Lung (tissue), 12 donors: Measurements from ENCODE around the gene GRK4. TPM values are rescaled to one million over a fixed set of nuclear protein-coding genes. Genes with fewer than 3 reads are reported as not detected.
"Not testable (repeated sequence)": the region's sequence is repeated elsewhere in the genome, so short reads cannot be mapped to it uniquely, and the experiment has no call there.

ENCODE experiments used
- ATAC-seq: fragments of 200-7000 bp; cut with Tn5 transposase; one replicate; pipeline ENCODE4 v1.9.1; 2020; ENCODE audit warnings: moderate number of reproducible peaks; ENCODE audit not compliant: insufficient read depth, low FRiP score
- DNase-seq, 3 donors: peaks; one replicate each; pipeline ENCODE4 v3.0.0-alpha.2; 2013 to 2017
- H3K27ac ChIP-seq, 2 donors: one replicate each; pipeline ENCODE4 v1.5.1; 2013; ENCODE audit warnings: mild to moderate bottlenecking in 2 of 2, moderate library complexity in 2 of 2, control low read depth in 1 of 2, inconsistent platforms in 1 of 2, low read depth in 1 of 2, low read length in 1 of 2
- H3K27me3 ChIP-seq, 3 donors: one replicate each; pipeline ENCODE4 v1.5.1; 2013; ENCODE audit warnings: low read length in 2 of 3; ENCODE audit not compliant: control insufficient read depth in 3 of 3, insufficient read depth in 3 of 3
- H3K36me3 ChIP-seq, 4 donors: one replicate each; pipeline ENCODE4 v1.5.1; 2013; ENCODE audit warnings: low read length in 4 of 4, mild to moderate bottlenecking in 1 of 4, moderate library complexity in 1 of 4; ENCODE audit not compliant: control insufficient read depth in 4 of 4, insufficient read depth in 4 of 4
- H3K4me1 ChIP-seq, 5 donors: one replicate each; pipeline ENCODE4 v1.5.1; 2013; ENCODE audit warnings: low read length in 5 of 5, mild to moderate bottlenecking in 2 of 5, moderate library complexity in 1 of 5; ENCODE audit not compliant: control insufficient read depth in 5 of 5, insufficient read depth in 5 of 5
- H3K4me3 ChIP-seq: one replicate; pipeline ENCODE4 v1.5.1; 2013; ENCODE audit warnings: mild to moderate bottlenecking, control low read depth, moderate library complexity
- H3K9ac ChIP-seq, 2 donors: one replicate each; pipeline ENCODE4 v1.5.1; 2013; ENCODE audit warnings: low read length in 2 of 2, control low read depth in 1 of 2; ENCODE audit not compliant: insufficient read depth in 1 of 2
- H3K9me3 ChIP-seq, 4 donors: one replicate each; pipeline ENCODE4 v1.5.1; 2013; ENCODE audit warnings: low read length in 3 of 4, mild to moderate bottlenecking in 1 of 4, moderate library complexity in 1 of 4; ENCODE audit not compliant: control insufficient read depth in 4 of 4, insufficient read depth in 3 of 4
- WGBS, 2 donors: extraction: QIAGEN DNeasy Blood & Tissue Kit; methylation state at CpG; one replicate each; pipeline ENCODE4 v1.1.7; 2013; 5-methylcytosine and 5-hydroxymethylcytosine counted together
- polyA plus RNA-seq, 2 donors: library from polyadenylated mRNA; stranded (reverse); fragments of 200-250 nt; gene quantifications; one replicate each; pipeline ENCODE4 v1.2.1, GENCODE V29; 2013
- total RNA-seq, 2 donors: library from RNA; depleted of rRNA in 1 of 2; stranded (reverse); fragments of >200 nt in 1 of 2; gene quantifications; one replicate each; pipeline ENCODE4 v1.2.1, GENCODE V29; 2014 to 2021
- TF ChIP-seq, protein P1 (sequence below): IDR thresholded peaks from 2 replicates; pipeline ENCODE4 v1.5.1; 2012; ENCODE audit warnings: mild to moderate bottlenecking; ENCODE audit errors: control extremely low read depth, extremely low read depth
- donor health status: control.
- donor health status: control.
- donor health status: Bipolar disorder and iron deficiency.
- donor health status: healthy.
- donor health status: DM: yes; HTN: yes; CAD: no.

The GRK4 gene
- total and polyA plus RNA-seq, 4 donors = 1.8 to 6.7 (median 3.2) TPM

GRCh38 chr4:2954358-2955185, 8.8 kb upstream of the GRK4 start:
- peaks cover 31 to 56% (median 39%) of the 10 kb centered on the region in 4 donors for H3K36me3 ChIP-seq
- TF ChIP-seq, protein P1, sequence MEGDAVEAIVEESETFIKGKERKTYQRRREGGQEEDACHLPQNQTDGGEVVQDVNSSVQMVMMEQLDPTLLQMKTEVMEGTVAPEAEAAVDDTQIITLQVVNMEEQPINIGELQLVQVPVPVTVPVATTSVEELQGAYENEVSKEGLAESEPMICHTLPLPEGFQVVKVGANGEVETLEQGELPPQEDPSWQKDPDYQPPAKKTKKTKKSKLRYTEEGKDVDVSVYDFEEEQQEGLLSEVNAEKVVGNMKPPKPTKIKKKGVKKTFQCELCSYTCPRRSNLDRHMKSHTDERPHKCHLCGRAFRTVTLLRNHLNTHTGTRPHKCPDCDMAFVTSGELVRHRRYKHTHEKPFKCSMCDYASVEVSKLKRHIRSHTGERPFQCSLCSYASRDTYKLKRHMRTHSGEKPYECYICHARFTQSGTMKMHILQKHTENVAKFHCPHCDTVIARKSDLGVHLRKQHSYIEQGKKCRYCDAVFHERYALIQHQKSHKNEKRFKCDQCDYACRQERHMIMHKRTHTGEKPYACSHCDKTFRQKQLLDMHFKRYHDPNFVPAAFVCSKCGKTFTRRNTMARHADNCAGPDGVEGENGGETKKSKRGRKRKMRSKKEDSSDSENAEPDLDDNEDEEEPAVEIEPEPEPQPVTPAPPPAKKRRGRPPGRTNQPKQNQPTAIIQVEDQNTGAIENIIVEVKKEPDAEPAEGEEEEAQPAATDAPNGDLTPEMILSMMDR = no peak
- H3K27ac ChIP-seq = peak overlapping the region in 1 of 2 donors; percentile 16
- no peak for DNase-seq
- no peaks in the 10 kb centered on the region for H3K27me3 ChIP-seq
- H3K4me3 ChIP-seq = no peak overlapping the region
- H3K9ac ChIP-seq = no peak overlapping the region
- no peaks in the 10 kb centered on the region for H3K9me3 ChIP-seq
- 81 to 84% methylated on average over 33 of the region's 33 CpGs for WGBS, 2 donors
- no peaks in the 10 kb centered on the region for H3K4me1 ChIP-seq
- no peak for ATAC-seq

DNA sequence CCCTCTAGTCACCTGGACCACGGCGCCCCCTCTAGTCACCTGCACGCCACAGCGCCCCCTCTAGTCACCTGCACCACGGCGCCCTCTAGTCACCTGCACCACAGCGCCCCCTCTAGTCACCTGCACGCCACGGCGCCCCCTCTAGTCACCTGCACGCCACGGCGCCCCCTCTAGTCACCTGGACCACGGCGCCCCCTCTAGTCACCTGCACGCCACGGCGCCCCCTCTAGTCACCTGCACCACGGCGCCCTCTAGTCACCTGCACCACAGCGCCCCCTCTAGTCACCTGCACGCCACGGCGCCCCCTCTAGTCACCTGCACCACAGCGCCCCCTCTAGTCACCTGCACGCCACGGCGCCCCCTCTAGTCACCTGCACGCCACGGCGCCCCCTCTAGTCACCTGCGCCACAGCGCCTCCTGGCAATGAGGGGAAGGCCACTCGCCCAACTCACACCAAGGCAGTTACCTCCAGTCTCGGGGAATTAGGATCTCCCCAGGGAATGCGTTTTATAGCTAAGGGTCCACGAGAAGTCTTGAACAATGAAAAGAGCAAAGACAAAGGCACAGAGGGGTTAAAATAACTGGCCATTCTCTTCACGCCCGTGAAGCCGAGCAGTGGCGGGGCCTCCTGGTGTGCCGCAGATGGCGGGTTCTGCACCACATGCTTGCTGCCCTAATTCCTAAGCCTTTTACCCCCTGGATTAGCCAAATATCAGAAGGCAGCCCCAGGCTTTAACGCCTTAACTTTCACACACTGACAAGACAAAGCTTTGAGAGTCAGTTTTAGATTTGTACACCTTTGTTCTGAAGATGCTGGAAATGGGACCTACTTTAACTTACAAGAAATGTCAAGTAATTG, 8.0 kb upstream of the GRK4 start:
- DNase-seq, H3K9me3 ChIP-seq, H3K27me3 ChIP-seq, H3K9ac ChIP-seq, H3K4me1 ChIP-seq, H3K27ac ChIP-seq, H3K4me3 ChIP-seq, ATAC-seq: not testable (repeated sequence)
- WGBS, 2 donors = 96 to 97% methylated on average over 35 to 44 of the region's 44 CpGs
- H3K36me3 ChIP-seq = peaks cover 23 to 48% (median 32%) of the 10 kb centered on the region in 4 donors

- no peak overlapping the region for H3K27ac ChIP-seq
- TF ChIP-seq, protein P1 = no peak
Observed at GRCh38 chr4:2958446-2958845, 4.9 kb upstream of the GRK4 start.

DNA sequence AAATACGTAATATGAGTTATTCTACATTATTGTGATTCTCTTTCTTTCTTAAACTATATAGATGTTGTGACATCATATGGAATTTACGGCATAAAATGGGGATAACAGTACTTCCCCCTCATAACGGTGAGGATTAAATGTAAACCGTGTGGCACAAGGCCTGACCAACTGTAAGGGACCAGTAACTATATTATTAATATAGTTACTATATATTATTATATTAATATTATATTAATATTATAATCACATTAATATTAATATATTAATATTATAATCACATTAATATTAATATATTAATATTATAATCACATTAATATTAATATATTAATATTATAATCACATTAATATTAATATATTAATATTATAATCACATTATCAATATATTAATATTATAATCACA, 2.9 kb upstream of the GRK4 start:
- H3K4me1 ChIP-seq = peaks cover 0 to 28% (median 11%) of the 10 kb centered on the region in 5 donors
- not testable (repeated sequence) for H3K4me3 ChIP-seq

More at GRCh38 chr4:2958446-2958845, 4.9 kb upstream of the GRK4 start:
- Histone ChIP-seq H3K4me1 (peaks cover 0 to 15% (median 8%) of the 10 kb centered on the region in 5 donors), H3K9me3 (no peaks in the 10 kb centered on the region), H3K36me3 (peaks cover 13 to 30% (median 21%) of the 10 kb centered on the region in 4 donors), H3K9ac (no peak overlapping the region), H3K27me3 (no peaks in the 10 kb centered on the region), H3K4me3 (no peak overlapping the region)
- DNase-seq = peak in 2 of 3 donors; percentile 23 to 27
- WGBS, 2 donors = 61 to 75% methylated on average over 9 of the region's 9 CpGs
- no peak for ATAC-seq

More for the DNA sequence above, 2.9 kb upstream of the GRK4 start:
- not testable (repeated sequence) for ATAC-seq, H3K27ac ChIP-seq, DNase-seq, H3K9ac ChIP-seq, H3K27me3 ChIP-seq, H3K9me3 ChIP-seq
- H3K36me3 ChIP-seq = peaks cover 12 to 18% (median 15%) of the 10 kb centered on the region in 4 donors
- 87 to 94% methylated on average over 4 of the region's 4 CpGs for WGBS, 2 donors
